GM23338 (cell line): ENCODE data around the gene TMEM238. TPM values are rescaled to one million over a fixed set of nuclear protein-coding genes. Genes with fewer than 3 reads are reported as not detected.

ENCODE experiments used
- ATAC-seq: fragments of 200-7000 bp; cut with Tn5 transposase; 3 replicates; pipeline ENCODE4 v1.9.1; 2020
- DNase-seq: peaks from one replicate; pipeline ENCODE4 v3.0.0-alpha.2; 2015; ENCODE audit warnings: low spot score
- H2AFZ ChIP-seq: fragments of 200-600 bp; sonication (generic); 2 replicates; pipeline ENCODE4 v1.8.0; 2016; ENCODE audit warnings: antibody characterized with exemption, mild to moderate bottlenecking, moderate library complexity
- H3F3A ChIP-seq: fragments of 200-600 bp; sonication (generic); replicated peaks from 2 replicates; pipeline ENCODE4 v1.8.0; 2017; ENCODE audit warnings: antibody characterized with exemption, mixed run types, low read depth
- H3K27ac ChIP-seq: fragments of 200-600 bp; sonication (generic); 2 replicates; pipeline ENCODE4 v1.6.1; 2016; ENCODE audit warnings: low read depth
- H3K27me3 ChIP-seq: fragments of 200-600 bp; sonication (generic); 2 replicates; pipeline ENCODE4 v1.8.0; 2016; ENCODE audit warnings: mild to moderate bottlenecking, mixed run types, moderate library complexity; ENCODE audit not compliant: insufficient read depth
- H3K36me3 ChIP-seq: fragments of 200-600 bp; sonication (generic); 2 replicates; pipeline ENCODE4 v1.8.0; 2016; ENCODE audit warnings: mild to moderate bottlenecking; ENCODE audit not compliant: insufficient read depth
- H3K4me1 ChIP-seq: fragments of 200-600 bp; sonication (generic); 2 replicates; pipeline ENCODE4 v1.8.0; 2016; ENCODE audit warnings: mild to moderate bottlenecking, moderate library complexity; ENCODE audit not compliant: insufficient read depth
- H3K4me2 ChIP-seq: fragments of 200-600 bp; sonication (generic); 2 replicates; pipeline ENCODE4 v1.7.1; 2017; ENCODE audit warnings: mixed run types
- H3K4me3 ChIP-seq: fragments of 200-600 bp; sonication (generic); 2 replicates; pipeline ENCODE4 v1.6.1; 2016; ENCODE audit warnings: mixed run types
- H3K79me2 ChIP-seq: fragments of 200-600 bp; sonication (generic); replicated peaks from 2 replicates; pipeline ENCODE4 v1.8.0; 2017; ENCODE audit warnings: mild to moderate bottlenecking; ENCODE audit not compliant: insufficient read depth
- H3K9me2 ChIP-seq: fragments of 200-600 bp; sonication (generic); 2 replicates; pipeline ENCODE4 v1.8.0; 2017; ENCODE audit not compliant: insufficient read depth
- H4K20me1 ChIP-seq: fragments of 200-600 bp; sonication (generic); replicated peaks from 2 replicates; pipeline ENCODE4 v1.8.0; 2017; ENCODE audit warnings: mild to moderate bottlenecking; ENCODE audit not compliant: insufficient read depth
- H3K27ac Mint-ChIP-seq: 2 replicates; pipeline ENCODE4 v1.8.0; 2020; ENCODE audit warnings: inconsistent platforms, mild to moderate bottlenecking, moderate library complexity, mixed read lengths
- H3K27me3 Mint-ChIP-seq: 3 replicates; pipeline ENCODE4 v1.8.0; 2022; ENCODE audit warnings: low read depth, mild to moderate bottlenecking, moderate library complexity, mixed read lengths, inconsistent platforms; ENCODE audit not compliant: insufficient read depth, poor library complexity
- H3K36me3 Mint-ChIP-seq: 3 replicates; pipeline ENCODE4 v1.8.0; 2021; ENCODE audit warnings: low read depth, mild to moderate bottlenecking, inconsistent platforms, moderate library complexity, mixed read lengths
- H3K4me1 Mint-ChIP-seq: 3 replicates; pipeline ENCODE4 v1.8.0; 2020; ENCODE audit warnings: mild to moderate bottlenecking, inconsistent platforms, mixed read lengths
- H3K4me3 Mint-ChIP-seq: 3 replicates; pipeline ENCODE4 v1.8.0; 2021; ENCODE audit warnings: moderate library complexity, mild to moderate bottlenecking, inconsistent platforms, mixed read lengths
- H3K9me3 Mint-ChIP-seq: 3 replicates; pipeline ENCODE4 v1.8.0; 2020; ENCODE audit warnings: moderate library complexity, mild to moderate bottlenecking, inconsistent platforms, mixed read lengths
- CREB1 ChIP-seq: fragments of 250-450 bp; sonication (Bioruptor Pico); IDR thresholded peaks from 2 replicates; pipeline ENCODE4 v1.5.0; 2020; ENCODE audit warnings: low read depth, mild to moderate bottlenecking, moderate library complexity
- EZH2 ChIP-seq: fragments of 200-600 bp; sonication (generic); IDR thresholded peaks from one replicate; pipeline ENCODE4 v1.8.0; 2017; ENCODE audit warnings: antibody characterized with exemption, mild to moderate bottlenecking, low read depth; ENCODE audit not compliant: unreplicated experiment
- EZH2phosphoT487 ChIP-seq: fragments of 200-600 bp; sonication (generic); IDR thresholded peaks from one replicate; pipeline ENCODE4 v1.8.1; 2018; ENCODE audit warnings: antibody characterized with exemption; ENCODE audit not compliant: unreplicated experiment
- polyA plus RNA-seq: library from polyadenylated mRNA; unstranded; fragments of >200 nt; fragmentation: Nextera tagmentation; extraction: Ambion mirVana; gene quantifications from 2 replicates; pipeline ENCODE4 v1.2.1, GENCODE V29; 2016
- total RNA-seq: library from RNA; depleted of rRNA; stranded (reverse); fragments of >200 nt; shearing (Covaris generic); gene quantifications from 2 replicates; pipeline ENCODE4 v1.2.3, GENCODE V29; 2014
- TF ChIP-seq, protein P1 (sequence below): IDR thresholded peaks from one replicate; pipeline ENCODE4 v1.6.1; 2018; ENCODE audit warnings: antibody characterized with exemption; ENCODE audit not compliant: unreplicated experiment
- TF ChIP-seq, protein P2 (sequence below): fragments of 250-450 bp; sonication (Bioruptor Pico); IDR thresholded peaks from 2 replicates; pipeline ENCODE4 v1.5.0; 2020; ENCODE audit warnings: mild to moderate bottlenecking, moderate library complexity

Gene TMEM238
- total and polyA plus RNA-seq, 2 experiments from 2014 or later = 0.55 to 7.5 TPM

DNA sequence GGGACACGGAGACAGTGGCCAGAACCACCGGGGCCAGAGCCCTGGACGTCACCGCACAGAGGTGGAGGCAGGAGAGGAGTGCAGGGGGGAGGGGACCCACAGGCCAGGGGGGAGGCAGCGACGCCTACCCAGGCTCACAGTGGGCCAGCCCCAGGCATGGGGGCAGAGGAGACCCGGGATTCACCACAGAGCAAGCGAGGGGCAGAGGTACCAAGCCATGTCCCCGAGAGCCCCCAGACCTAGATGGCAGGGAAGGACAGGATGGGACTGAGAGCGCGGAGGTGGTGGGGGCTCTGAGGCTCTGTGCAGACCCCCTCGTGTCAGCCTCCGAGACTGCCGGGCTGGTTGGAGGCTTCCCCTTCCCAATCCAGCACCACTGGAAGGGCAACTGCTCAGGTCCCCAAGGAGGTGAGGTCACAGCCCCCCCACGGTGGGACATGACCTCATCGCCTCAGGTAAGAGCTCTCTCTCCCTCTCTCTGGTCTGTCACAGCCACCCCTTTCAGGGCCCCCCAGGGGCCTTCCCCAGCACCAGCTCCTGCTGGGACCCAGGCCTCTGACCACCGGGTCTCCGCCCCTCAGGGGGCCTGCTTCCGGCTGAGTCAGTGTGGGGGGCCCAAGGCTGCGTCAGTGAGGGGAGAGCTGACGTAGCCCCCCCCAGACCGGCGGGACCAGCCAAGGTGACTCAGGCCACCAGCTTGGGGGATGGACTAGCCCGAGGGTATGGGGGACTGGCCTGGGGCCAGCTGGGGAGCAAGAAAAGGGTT lies 11.6 kb downstream of the TMEM238 start:
- no peak overlapping the region; the same call in 1 of the 2 replicates for H3K4me2 ChIP-seq
- ATAC-seq = no peak

More for the DNA sequence above, 11.6 kb downstream of the TMEM238 start:
- Mint-ChIP-seq H3K27me3 (peaks cover 58% of the 10 kb centered on the region), H3K36me3 (no peaks in the 10 kb centered on the region; the same call in 2 of the 3 replicates), H3K27ac (no peak overlapping the region), H3K9me3 (no peaks in the 10 kb centered on the region; the same call in 2 of the 3 replicates), H3K4me3 (peak overlapping the region; percentile 3; the same call in 1 of the 3 replicates), H3K4me1 (peaks cover 43% of the 10 kb centered on the region)
- H3K4me1 ChIP-seq = peaks cover 44% of the 10 kb centered on the region
- no peak for TF ChIP-seq EZH2
- no peak for TF ChIP-seq EZH2phosphoT487
- TF ChIP-seq, protein P1, sequence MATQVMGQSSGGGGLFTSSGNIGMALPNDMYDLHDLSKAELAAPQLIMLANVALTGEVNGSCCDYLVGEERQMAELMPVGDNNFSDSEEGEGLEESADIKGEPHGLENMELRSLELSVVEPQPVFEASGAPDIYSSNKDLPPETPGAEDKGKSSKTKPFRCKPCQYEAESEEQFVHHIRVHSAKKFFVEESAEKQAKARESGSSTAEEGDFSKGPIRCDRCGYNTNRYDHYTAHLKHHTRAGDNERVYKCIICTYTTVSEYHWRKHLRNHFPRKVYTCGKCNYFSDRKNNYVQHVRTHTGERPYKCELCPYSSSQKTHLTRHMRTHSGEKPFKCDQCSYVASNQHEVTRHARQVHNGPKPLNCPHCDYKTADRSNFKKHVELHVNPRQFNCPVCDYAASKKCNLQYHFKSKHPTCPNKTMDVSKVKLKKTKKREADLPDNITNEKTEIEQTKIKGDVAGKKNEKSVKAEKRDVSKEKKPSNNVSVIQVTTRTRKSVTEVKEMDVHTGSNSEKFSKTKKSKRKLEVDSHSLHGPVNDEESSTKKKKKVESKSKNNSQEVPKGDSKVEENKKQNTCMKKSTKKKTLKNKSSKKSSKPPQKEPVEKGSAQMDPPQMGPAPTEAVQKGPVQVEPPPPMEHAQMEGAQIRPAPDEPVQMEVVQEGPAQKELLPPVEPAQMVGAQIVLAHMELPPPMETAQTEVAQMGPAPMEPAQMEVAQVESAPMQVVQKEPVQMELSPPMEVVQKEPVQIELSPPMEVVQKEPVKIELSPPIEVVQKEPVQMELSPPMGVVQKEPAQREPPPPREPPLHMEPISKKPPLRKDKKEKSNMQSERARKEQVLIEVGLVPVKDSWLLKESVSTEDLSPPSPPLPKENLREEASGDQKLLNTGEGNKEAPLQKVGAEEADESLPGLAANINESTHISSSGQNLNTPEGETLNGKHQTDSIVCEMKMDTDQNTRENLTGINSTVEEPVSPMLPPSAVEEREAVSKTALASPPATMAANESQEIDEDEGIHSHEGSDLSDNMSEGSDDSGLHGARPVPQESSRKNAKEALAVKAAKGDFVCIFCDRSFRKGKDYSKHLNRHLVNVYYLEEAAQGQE = no peak
- TF ChIP-seq CREB1 (CRISPR knock-in tag) = no peak
- TF ChIP-seq, protein P2, sequence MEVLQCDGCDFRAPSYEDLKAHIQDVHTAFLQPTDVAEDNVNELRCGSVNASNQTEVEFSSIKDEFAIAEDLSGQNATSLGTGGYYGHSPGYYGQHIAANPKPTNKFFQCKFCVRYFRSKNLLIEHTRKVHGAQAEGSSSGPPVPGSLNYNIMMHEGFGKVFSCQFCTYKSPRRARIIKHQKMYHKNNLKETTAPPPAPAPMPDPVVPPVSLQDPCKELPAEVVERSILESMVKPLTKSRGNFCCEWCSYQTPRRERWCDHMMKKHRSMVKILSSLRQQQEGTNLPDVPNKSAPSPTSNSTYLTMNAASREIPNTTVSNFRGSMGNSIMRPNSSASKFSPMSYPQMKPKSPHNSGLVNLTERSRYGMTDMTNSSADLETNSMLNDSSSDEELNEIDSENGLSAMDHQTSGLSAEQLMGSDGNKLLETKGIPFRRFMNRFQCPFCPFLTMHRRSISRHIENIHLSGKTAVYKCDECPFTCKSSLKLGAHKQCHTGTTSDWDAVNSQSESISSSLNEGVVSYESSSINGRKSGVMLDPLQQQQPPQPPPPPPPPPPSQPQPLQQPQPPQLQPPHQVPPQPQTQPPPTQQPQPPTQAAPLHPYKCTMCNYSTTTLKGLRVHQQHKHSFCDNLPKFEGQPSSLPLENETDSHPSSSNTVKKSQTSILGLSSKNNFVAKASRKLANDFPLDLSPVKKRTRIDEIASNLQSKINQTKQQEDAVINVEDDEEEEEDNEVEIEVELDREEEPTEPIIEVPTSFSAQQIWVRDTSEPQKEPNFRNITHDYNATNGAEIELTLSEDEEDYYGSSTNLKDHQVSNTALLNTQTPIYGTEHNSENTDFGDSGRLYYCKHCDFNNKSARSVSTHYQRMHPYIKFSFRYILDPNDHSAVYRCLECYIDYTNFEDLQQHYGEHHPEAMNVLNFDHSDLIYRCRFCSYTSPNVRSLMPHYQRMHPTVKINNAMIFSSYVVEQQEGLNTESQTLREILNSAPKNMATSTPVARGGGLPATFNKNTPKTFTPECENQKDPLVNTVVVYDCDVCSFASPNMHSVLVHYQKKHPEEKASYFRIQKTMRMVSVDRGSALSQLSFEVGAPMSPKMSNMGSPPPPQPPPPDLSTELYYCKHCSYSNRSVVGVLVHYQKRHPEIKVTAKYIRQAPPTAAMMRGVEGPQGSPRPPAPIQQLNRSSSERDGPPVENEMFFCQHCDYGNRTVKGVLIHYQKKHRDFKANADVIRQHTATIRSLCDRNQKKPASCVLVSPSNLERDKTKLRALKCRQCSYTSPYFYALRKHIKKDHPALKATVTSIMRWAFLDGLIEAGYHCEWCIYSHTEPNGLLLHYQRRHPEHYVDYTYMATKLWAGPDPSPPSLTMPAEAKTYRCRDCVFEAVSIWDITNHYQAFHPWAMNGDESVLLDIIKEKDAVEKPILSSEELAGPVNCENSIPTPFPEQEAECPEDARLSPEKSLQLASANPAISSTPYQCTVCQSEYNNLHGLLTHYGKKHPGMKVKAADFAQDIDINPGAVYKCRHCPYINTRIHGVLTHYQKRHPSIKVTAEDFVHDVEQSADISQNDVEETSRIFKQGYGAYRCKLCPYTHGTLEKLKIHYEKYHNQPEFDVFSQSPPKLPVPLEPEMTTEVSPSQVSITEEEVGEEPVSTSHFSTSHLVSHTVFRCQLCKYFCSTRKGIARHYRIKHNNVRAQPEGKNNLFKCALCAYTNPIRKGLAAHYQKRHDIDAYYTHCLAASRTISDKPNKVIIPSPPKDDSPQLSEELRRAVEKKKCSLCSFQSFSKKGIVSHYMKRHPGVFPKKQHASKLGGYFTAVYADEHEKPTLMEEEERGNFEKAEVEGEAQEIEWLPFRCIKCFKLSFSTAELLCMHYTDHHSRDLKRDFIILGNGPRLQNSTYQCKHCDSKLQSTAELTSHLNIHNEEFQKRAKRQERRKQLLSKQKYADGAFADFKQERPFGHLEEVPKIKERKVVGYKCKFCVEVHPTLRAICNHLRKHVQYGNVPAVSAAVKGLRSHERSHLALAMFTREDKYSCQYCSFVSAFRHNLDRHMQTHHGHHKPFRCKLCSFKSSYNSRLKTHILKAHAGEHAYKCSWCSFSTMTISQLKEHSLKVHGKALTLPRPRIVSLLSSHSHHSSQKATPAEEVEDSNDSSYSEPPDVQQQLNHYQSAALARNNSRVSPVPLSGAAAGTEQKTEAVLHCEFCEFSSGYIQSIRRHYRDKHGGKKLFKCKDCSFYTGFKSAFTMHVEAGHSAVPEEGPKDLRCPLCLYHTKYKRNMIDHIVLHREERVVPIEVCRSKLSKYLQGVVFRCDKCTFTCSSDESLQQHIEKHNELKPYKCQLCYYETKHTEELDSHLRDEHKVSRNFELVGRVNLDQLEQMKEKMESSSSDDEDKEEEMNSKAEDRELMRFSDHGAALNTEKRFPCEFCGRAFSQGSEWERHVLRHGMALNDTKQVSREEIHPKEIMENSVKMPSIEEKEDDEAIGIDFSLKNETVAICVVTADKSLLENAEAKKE (CRISPR knock-in tag) = no peak
- no peak overlapping the region for H3K4me3 ChIP-seq
- no peaks in the 10 kb centered on the region for H4K20me1 ChIP-seq
- H3K9me2 ChIP-seq = no peaks in the 10 kb centered on the region
- DNase-seq = no peak
- no peak overlapping the region for H3K27ac ChIP-seq
- H3F3A ChIP-seq = 0 out of 2 replicates have a peak, but pooled peaks cover 16% of the 10 kb centered on the region
- no peaks in the 10 kb centered on the region for H3K79me2 ChIP-seq
- H3K36me3 ChIP-seq = no peaks in the 10 kb centered on the region
- H2AFZ ChIP-seq = no peak overlapping the region
- H3K27me3 ChIP-seq = peaks cover 73% of the 10 kb centered on the region
